SK-N-SH (cell line): Measurements from ENCODE around the gene IQGAP2. TPM values are rescaled to one million over a fixed set of nuclear protein-coding genes. Genes with fewer than 3 reads are reported as not detected.

ENCODE experiments used
- CHD2 ChIP-seq: fragments of 150-350 bp; IDR thresholded peaks from 2 replicates; pipeline ENCODE4 v1.6.1; 2018; ENCODE audit warnings: low read length; ENCODE audit not compliant: partially characterized antibody
- ELF1 ChIP-seq: IDR thresholded peaks from 2 replicates; pipeline ENCODE4 v1.4.0; 2012
- EP300 ChIP-seq, 2 experiments: IDR thresholded peaks; 2 replicates each; pipeline versions ENCODE4 v1.4.0 to v1.6.1; 2012; ENCODE audit warnings: borderline replicate concordance in 1 of 2, low read depth in 1 of 2, low read length in 1 of 2
- EZH2phosphoT487 ChIP-seq: fragments of 200-600 bp; sonication (generic); IDR thresholded peaks from 2 replicates; pipeline ENCODE4 v1.6.1; 2017; ENCODE audit warnings: low read depth, mixed run types, mild to moderate bottlenecking, antibody characterized with exemption, moderate library complexity, borderline replicate concordance
- FOSL2 ChIP-seq: IDR thresholded peaks from 2 replicates; pipeline ENCODE4 v1.4.0; 2012; ENCODE audit warnings: low read depth, mild to moderate bottlenecking, moderate library complexity, borderline replicate concordance
- FOXJ3 ChIP-seq: sonication (generic); formaldehyde crosslinking; IDR thresholded peaks from 2 replicates; pipeline ENCODE4 v1.5.1; 2020; ENCODE audit warnings: mild to moderate bottlenecking, missing genetic modification reagents
- FOXM1 ChIP-seq: IDR thresholded peaks from 2 replicates; pipeline ENCODE4 v1.4.0; 2012; ENCODE audit warnings: low read depth, mild to moderate bottlenecking
- GABPA ChIP-seq: IDR thresholded peaks from 2 replicates; pipeline ENCODE4 v1.4.0; 2012; ENCODE audit warnings: low read depth, mild to moderate bottlenecking
- GATA2 ChIP-seq: sonication (generic); formaldehyde crosslinking; IDR thresholded peaks from 2 replicates; pipeline ENCODE4 v1.5.0; 2020; ENCODE audit warnings: mild to moderate bottlenecking, missing genetic modification reagents
- JUND ChIP-seq: IDR thresholded peaks from 2 replicates; pipeline ENCODE4 v1.4.0; 2012
- MEF2A ChIP-seq: IDR thresholded peaks from 2 replicates; pipeline ENCODE4 v1.4.0; 2012; ENCODE audit warnings: low read depth, borderline replicate concordance
- MXI1 ChIP-seq: IDR thresholded peaks from 2 replicates; pipeline ENCODE4 v1.6.1; 2012; ENCODE audit warnings: mild to moderate bottlenecking, low read depth, low read length, improper control_type of control experiment
- NFIC ChIP-seq: IDR thresholded peaks from 2 replicates; pipeline ENCODE4 v1.4.0; 2012; ENCODE audit warnings: borderline replicate concordance
- RAD21 ChIP-seq: IDR thresholded peaks from 2 replicates; pipeline ENCODE4 v1.6.1; 2012; ENCODE audit warnings: mild to moderate bottlenecking, low read length
- RCOR1 ChIP-seq: fragments of 150-350 bp; IDR thresholded peaks from 2 replicates; pipeline ENCODE4 v1.6.1; 2017; ENCODE audit warnings: antibody characterized with exemption, low read length
- RFX5 ChIP-seq: IDR thresholded peaks from 2 replicates; pipeline ENCODE4 v1.6.1; 2012; ENCODE audit warnings: mild to moderate bottlenecking, improper control_type of control experiment, low read length
- RXRA ChIP-seq: IDR thresholded peaks from 2 replicates; pipeline ENCODE4 v1.4.0; 2012; ENCODE audit warnings: low read depth, mild to moderate bottlenecking, borderline replicate concordance
- SIN3A ChIP-seq: IDR thresholded peaks from 2 replicates; pipeline ENCODE4 v1.6.1; 2012; ENCODE audit warnings: low read depth, mild to moderate bottlenecking, low read length, moderate library complexity, borderline replicate concordance
- SMC3 ChIP-seq: IDR thresholded peaks from 2 replicates; pipeline ENCODE4 v1.6.1; 2012; ENCODE audit warnings: low read depth, low read length, improper control_type of control experiment
- TAF1 ChIP-seq: IDR thresholded peaks from 2 replicates; pipeline ENCODE4 v1.6.1; 2012; ENCODE audit warnings: low read depth, mild to moderate bottlenecking, low read length, moderate library complexity, borderline replicate concordance
- TEAD4 ChIP-seq: IDR thresholded peaks from 2 replicates; pipeline ENCODE4 v1.4.0; 2012; ENCODE audit warnings: mild to moderate bottlenecking, borderline replicate concordance; ENCODE audit not compliant: insufficient read depth
- YY1 ChIP-seq: IDR thresholded peaks from 2 replicates; pipeline ENCODE4 v1.4.0; 2012; ENCODE audit warnings: low read depth, mild to moderate bottlenecking
- polyA plus RNA-seq, 3 experiments: library from polyadenylated mRNA; depleted of rRNA; stranded (reverse); fragments of >200 nt; gene quantifications; 2 replicates each; pipeline ENCODE4 v1.2.3, GENCODE V29; 2012
- TF ChIP-seq, protein P1 (sequence below): IDR thresholded peaks from 2 replicates; pipeline ENCODE4 v1.6.1; 2012; ENCODE audit warnings: mild to moderate bottlenecking, low read depth, low read length, moderate library complexity
- TF ChIP-seq, protein P2 (sequence below): fragments of 150-350 bp; IDR thresholded peaks from 2 replicates; pipeline ENCODE4 v1.6.1; 2017; ENCODE audit warnings: antibody characterized with exemption, low read length, low read depth, borderline replicate concordance
- TF ChIP-seq, protein P3 (sequence below): fragments of 150-350 bp; IDR thresholded peaks from 2 replicates; pipeline ENCODE4 v1.6.1; 2016; ENCODE audit warnings: mild to moderate bottlenecking, low read depth, low read length

The IQGAP2 gene
- polyA plus RNA-seq, 1 of the 3 experiments (the other 2 are of a cell fraction) = 2.1 TPM

DNA sequence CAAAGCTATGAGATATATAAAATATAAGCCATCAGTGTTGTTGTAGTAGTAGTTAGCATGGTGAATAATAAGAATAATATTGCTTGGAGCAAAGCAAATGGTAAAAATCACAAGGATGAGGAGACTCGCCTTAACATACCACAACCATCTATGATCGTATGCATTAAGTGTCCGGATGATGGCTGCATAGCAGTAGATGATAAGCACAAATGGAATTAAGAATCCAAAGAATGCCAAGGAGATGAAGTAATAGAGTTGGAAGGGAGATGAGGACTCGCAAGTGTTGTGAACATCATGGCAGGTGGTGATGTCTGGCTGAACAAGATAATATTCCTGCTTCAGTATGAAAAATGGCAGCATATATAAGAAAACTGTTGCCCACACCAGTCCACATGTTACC is 214.6 kb downstream of the IQGAP2 start (continued):
- TF ChIP-seq NFIC (peak; percentile 39; the same call in 1 of the 2 replicates), GABPA (no peak), RXRA (no peak), MEF2A (no peak), SMC3 (no peak), MXI1 (no peak), RFX5 (no peak), ELF1 (no peak), TEAD4 (peak; percentile 61; the same call in 1 of the 2 replicates), FOSL2 (peak; percentile 67), JUND (peak; percentile 49), FOXM1 (no peak), GATA2 (CRISPR knock-in tag) (no peak), YY1 (no peak), EZH2phosphoT487 (no peak), CHD2 (no peak), RAD21 (no peak), RCOR1 (no peak), TAF1 (no peak), FOXJ3 (CRISPR knock-in tag) (no peak), SIN3A (no peak), EP300 (IDR thresholded peaks at IDR 0.05; ENCODE audit: borderline replicate concordance in 1 of 2, low read depth in 1 of 2, low read length in 1 of 2) (0 out of 4 replicates have a peak, but pooled peaks of 1 of the 2 experiments have one; percentile 35)
- TF ChIP-seq, protein P1, sequence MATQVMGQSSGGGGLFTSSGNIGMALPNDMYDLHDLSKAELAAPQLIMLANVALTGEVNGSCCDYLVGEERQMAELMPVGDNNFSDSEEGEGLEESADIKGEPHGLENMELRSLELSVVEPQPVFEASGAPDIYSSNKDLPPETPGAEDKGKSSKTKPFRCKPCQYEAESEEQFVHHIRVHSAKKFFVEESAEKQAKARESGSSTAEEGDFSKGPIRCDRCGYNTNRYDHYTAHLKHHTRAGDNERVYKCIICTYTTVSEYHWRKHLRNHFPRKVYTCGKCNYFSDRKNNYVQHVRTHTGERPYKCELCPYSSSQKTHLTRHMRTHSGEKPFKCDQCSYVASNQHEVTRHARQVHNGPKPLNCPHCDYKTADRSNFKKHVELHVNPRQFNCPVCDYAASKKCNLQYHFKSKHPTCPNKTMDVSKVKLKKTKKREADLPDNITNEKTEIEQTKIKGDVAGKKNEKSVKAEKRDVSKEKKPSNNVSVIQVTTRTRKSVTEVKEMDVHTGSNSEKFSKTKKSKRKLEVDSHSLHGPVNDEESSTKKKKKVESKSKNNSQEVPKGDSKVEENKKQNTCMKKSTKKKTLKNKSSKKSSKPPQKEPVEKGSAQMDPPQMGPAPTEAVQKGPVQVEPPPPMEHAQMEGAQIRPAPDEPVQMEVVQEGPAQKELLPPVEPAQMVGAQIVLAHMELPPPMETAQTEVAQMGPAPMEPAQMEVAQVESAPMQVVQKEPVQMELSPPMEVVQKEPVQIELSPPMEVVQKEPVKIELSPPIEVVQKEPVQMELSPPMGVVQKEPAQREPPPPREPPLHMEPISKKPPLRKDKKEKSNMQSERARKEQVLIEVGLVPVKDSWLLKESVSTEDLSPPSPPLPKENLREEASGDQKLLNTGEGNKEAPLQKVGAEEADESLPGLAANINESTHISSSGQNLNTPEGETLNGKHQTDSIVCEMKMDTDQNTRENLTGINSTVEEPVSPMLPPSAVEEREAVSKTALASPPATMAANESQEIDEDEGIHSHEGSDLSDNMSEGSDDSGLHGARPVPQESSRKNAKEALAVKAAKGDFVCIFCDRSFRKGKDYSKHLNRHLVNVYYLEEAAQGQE = no peak
- TF ChIP-seq, protein P2, sequence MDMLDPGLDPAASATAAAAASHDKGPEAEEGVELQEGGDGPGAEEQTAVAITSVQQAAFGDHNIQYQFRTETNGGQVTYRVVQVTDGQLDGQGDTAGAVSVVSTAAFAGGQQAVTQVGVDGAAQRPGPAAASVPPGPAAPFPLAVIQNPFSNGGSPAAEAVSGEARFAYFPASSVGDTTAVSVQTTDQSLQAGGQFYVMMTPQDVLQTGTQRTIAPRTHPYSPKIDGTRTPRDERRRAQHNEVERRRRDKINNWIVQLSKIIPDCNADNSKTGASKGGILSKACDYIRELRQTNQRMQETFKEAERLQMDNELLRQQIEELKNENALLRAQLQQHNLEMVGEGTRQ = no peak
- TF ChIP-seq, protein P3, sequence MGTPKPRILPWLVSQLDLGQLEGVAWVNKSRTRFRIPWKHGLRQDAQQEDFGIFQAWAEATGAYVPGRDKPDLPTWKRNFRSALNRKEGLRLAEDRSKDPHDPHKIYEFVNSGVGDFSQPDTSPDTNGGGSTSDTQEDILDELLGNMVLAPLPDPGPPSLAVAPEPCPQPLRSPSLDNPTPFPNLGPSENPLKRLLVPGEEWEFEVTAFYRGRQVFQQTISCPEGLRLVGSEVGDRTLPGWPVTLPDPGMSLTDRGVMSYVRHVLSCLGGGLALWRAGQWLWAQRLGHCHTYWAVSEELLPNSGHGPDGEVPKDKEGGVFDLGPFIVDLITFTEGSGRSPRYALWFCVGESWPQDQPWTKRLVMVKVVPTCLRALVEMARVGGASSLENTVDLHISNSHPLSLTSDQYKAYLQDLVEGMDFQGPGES = no peak
